GM23338 (cell line): ENCODE results near the gene FAM204A. TPM values are rescaled to one million over a fixed set of nuclear protein-coding genes. Genes with fewer than 3 reads are reported as not detected.

Experiments used
- ATAC-seq: fragments of 200-7000 bp; cut with Tn5 transposase; 3 replicates; pipeline ENCODE4 v1.9.1; 2020
- DNase-seq: peaks from one replicate; pipeline ENCODE4 v3.0.0-alpha.2; 2015; ENCODE audit warnings: low spot score
- H2AFZ ChIP-seq: fragments of 200-600 bp; sonication (generic); 2 replicates; pipeline ENCODE4 v1.8.0; 2016; ENCODE audit warnings: antibody characterized with exemption, mild to moderate bottlenecking, moderate library complexity
- H3F3A ChIP-seq: fragments of 200-600 bp; sonication (generic); replicated peaks from 2 replicates; pipeline ENCODE4 v1.8.0; 2017; ENCODE audit warnings: antibody characterized with exemption, mixed run types, low read depth
- H3K27ac ChIP-seq: fragments of 200-600 bp; sonication (generic); 2 replicates; pipeline ENCODE4 v1.6.1; 2016; ENCODE audit warnings: low read depth
- H3K27me3 ChIP-seq: fragments of 200-600 bp; sonication (generic); 2 replicates; pipeline ENCODE4 v1.8.0; 2016; ENCODE audit warnings: mild to moderate bottlenecking, mixed run types, moderate library complexity; ENCODE audit not compliant: insufficient read depth
- H3K36me3 ChIP-seq: fragments of 200-600 bp; sonication (generic); 2 replicates; pipeline ENCODE4 v1.8.0; 2016; ENCODE audit warnings: mild to moderate bottlenecking; ENCODE audit not compliant: insufficient read depth
- H3K4me1 ChIP-seq: fragments of 200-600 bp; sonication (generic); 2 replicates; pipeline ENCODE4 v1.8.0; 2016; ENCODE audit warnings: mild to moderate bottlenecking, moderate library complexity; ENCODE audit not compliant: insufficient read depth
- H3K4me2 ChIP-seq: fragments of 200-600 bp; sonication (generic); 2 replicates; pipeline ENCODE4 v1.7.1; 2017; ENCODE audit warnings: mixed run types
- H3K4me3 ChIP-seq: fragments of 200-600 bp; sonication (generic); 2 replicates; pipeline ENCODE4 v1.6.1; 2016; ENCODE audit warnings: mixed run types
- H3K79me2 ChIP-seq: fragments of 200-600 bp; sonication (generic); replicated peaks from 2 replicates; pipeline ENCODE4 v1.8.0; 2017; ENCODE audit warnings: mild to moderate bottlenecking; ENCODE audit not compliant: insufficient read depth
- H3K9me2 ChIP-seq: fragments of 200-600 bp; sonication (generic); 2 replicates; pipeline ENCODE4 v1.8.0; 2017; ENCODE audit not compliant: insufficient read depth
- H4K20me1 ChIP-seq: fragments of 200-600 bp; sonication (generic); replicated peaks from 2 replicates; pipeline ENCODE4 v1.8.0; 2017; ENCODE audit warnings: mild to moderate bottlenecking; ENCODE audit not compliant: insufficient read depth
- H3K27ac Mint-ChIP-seq: 2 replicates; pipeline ENCODE4 v1.8.0; 2020; ENCODE audit warnings: inconsistent platforms, mild to moderate bottlenecking, moderate library complexity, mixed read lengths
- H3K27me3 Mint-ChIP-seq: 3 replicates; pipeline ENCODE4 v1.8.0; 2022; ENCODE audit warnings: low read depth, mild to moderate bottlenecking, moderate library complexity, mixed read lengths, inconsistent platforms; ENCODE audit not compliant: insufficient read depth, poor library complexity
- H3K36me3 Mint-ChIP-seq: 3 replicates; pipeline ENCODE4 v1.8.0; 2021; ENCODE audit warnings: low read depth, mild to moderate bottlenecking, inconsistent platforms, moderate library complexity, mixed read lengths
- H3K4me1 Mint-ChIP-seq: 3 replicates; pipeline ENCODE4 v1.8.0; 2020; ENCODE audit warnings: mild to moderate bottlenecking, inconsistent platforms, mixed read lengths
- H3K4me3 Mint-ChIP-seq: 3 replicates; pipeline ENCODE4 v1.8.0; 2021; ENCODE audit warnings: moderate library complexity, mild to moderate bottlenecking, inconsistent platforms, mixed read lengths
- H3K9me3 Mint-ChIP-seq: 3 replicates; pipeline ENCODE4 v1.8.0; 2020; ENCODE audit warnings: moderate library complexity, mild to moderate bottlenecking, inconsistent platforms, mixed read lengths
- CREB1 ChIP-seq: fragments of 250-450 bp; sonication (Bioruptor Pico); IDR thresholded peaks from 2 replicates; pipeline ENCODE4 v1.5.0; 2020; ENCODE audit warnings: low read depth, mild to moderate bottlenecking, moderate library complexity
- EZH2 ChIP-seq: fragments of 200-600 bp; sonication (generic); IDR thresholded peaks from one replicate; pipeline ENCODE4 v1.8.0; 2017; ENCODE audit warnings: antibody characterized with exemption, mild to moderate bottlenecking, low read depth; ENCODE audit not compliant: unreplicated experiment
- EZH2phosphoT487 ChIP-seq: fragments of 200-600 bp; sonication (generic); IDR thresholded peaks from one replicate; pipeline ENCODE4 v1.8.1; 2018; ENCODE audit warnings: antibody characterized with exemption; ENCODE audit not compliant: unreplicated experiment
- JUNB ChIP-seq: IDR thresholded peaks from one replicate; pipeline ENCODE4 v1.6.1; 2016; ENCODE audit warnings: antibody characterized with exemption; ENCODE audit not compliant: unreplicated experiment
- NANOG ChIP-seq: IDR thresholded peaks from 2 replicates; pipeline ENCODE4 v1.6.1; 2016; ENCODE audit warnings: antibody characterized with exemption, borderline replicate concordance
- POLR2AphosphoS5 ChIP-seq: IDR thresholded peaks from 2 replicates; pipeline ENCODE4 v1.6.1; 2016; ENCODE audit warnings: antibody characterized with exemption, low read depth
- STAT1 ChIP-seq: IDR thresholded peaks from one replicate; pipeline ENCODE4 v1.6.1; 2016; ENCODE audit warnings: antibody characterized with exemption; ENCODE audit not compliant: unreplicated experiment
- ZNF114 ChIP-seq: fragments of 250-450 bp; sonication (Bioruptor Pico); IDR thresholded peaks from 2 replicates; pipeline ENCODE4 v1.5.0; 2020; ENCODE audit warnings: mild to moderate bottlenecking, moderate library complexity
- ZNF331 ChIP-seq: fragments of 250-450 bp; sonication (Bioruptor Pico); IDR thresholded peaks from 2 replicates; pipeline ENCODE4 v1.5.0; 2020; ENCODE audit warnings: low read depth, mild to moderate bottlenecking, moderate library complexity
- polyA plus RNA-seq: library from polyadenylated mRNA; unstranded; fragments of >200 nt; fragmentation: Nextera tagmentation; extraction: Ambion mirVana; gene quantifications from 2 replicates; pipeline ENCODE4 v1.2.1, GENCODE V29; 2016
- total RNA-seq: library from RNA; depleted of rRNA; stranded (reverse); fragments of >200 nt; shearing (Covaris generic); gene quantifications from 2 replicates; pipeline ENCODE4 v1.2.3, GENCODE V29; 2014
- TF ChIP-seq, protein P1 (sequence below), 2 experiments: fragments of 200-600 bp in 1 of 2; sonication (generic) in 1 of 2; conservative IDR thresholded peaks; 2 replicates each; pipeline versions ENCODE4 v1.5.1 to v1.6.1; 2016 to 2017; ENCODE audit warnings: antibody characterized with exemption in 2 of 2, low read depth in 2 of 2, mild to moderate bottlenecking in 2 of 2, moderate library complexity in 1 of 2
- TF ChIP-seq, protein P2 (sequence below): fragments of 250-450 bp; sonication (Bioruptor Pico); IDR thresholded peaks from 2 replicates; pipeline ENCODE4 v1.5.0; 2020; ENCODE audit warnings: mild to moderate bottlenecking, moderate library complexity
- TF ChIP-seq, protein P3 (sequence below): IDR thresholded peaks from 2 replicates; pipeline ENCODE4 v1.6.1; 2016; ENCODE audit warnings: antibody characterized with exemption
- TF ChIP-seq, protein P4 (sequence below): IDR thresholded peaks from one replicate; pipeline ENCODE4 v1.6.1; 2018; ENCODE audit warnings: antibody characterized with exemption; ENCODE audit not compliant: unreplicated experiment

The FAM204A gene
- total and polyA plus RNA-seq, 2 experiments from 2014 or later, result 31.6 to 72.0 TPM

DNA sequence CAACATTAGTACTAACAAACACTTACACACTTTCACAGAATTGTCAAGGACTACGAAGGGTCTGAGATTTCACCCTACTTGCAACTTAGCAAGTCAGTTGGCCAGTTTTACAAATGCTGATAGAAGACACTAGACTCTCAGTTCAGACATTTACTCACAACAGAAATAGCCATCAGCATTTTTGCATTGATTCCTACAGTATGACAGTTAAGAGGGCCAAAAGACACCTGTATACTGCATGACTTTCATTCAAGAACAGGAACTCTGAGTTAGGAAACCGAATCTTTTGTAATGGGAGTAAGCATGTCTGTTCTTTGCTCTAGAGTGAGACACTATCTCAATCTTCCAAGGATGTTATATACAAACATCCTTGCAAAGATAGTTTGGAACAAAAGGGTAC is 40.9 kb downstream of the FAM204A start (continued):
- TF ChIP-seq EZH2phosphoT487 (no peak), EZH2 (no peak), ZNF114 (no peak)

DNA sequence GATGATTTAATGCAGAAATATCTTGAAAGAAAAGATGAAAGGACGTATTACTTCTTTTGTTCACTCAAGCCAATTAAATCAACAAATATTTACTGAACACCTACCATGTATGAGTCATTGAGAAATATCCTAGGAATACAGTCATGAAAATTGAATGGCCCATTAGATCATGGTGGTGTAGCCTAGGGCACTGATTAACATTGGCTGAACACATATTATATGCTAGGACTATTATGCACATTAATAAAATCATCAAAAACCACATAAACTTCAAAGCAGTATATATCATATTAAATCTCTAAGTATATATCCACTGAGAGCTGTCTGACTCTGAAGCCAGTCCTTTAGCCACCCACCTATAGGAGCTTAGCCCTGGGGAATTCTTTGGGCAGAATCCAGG is 41.8 kb downstream of the FAM204A start:
- Histone ChIP-seq H3K79me2 (no peaks in the 10 kb centered on the region), H3K36me3 (no peaks in the 10 kb centered on the region), H3K4me1 (no peaks in the 10 kb centered on the region; the same call in 1 of the 2 replicates), H3F3A (no peaks in the 10 kb centered on the region), H3K4me3 (no peak overlapping the region), H3K27ac (no peak overlapping the region), H3K4me2 (no peak overlapping the region), H4K20me1 (no peaks in the 10 kb centered on the region), H3K27me3 (no peaks in the 10 kb centered on the region), H3K9me2 (no peaks in the 10 kb centered on the region; the same call in 1 of the 2 replicates), H2AFZ (no peak overlapping the region)
- TF ChIP-seq, protein P1, sequence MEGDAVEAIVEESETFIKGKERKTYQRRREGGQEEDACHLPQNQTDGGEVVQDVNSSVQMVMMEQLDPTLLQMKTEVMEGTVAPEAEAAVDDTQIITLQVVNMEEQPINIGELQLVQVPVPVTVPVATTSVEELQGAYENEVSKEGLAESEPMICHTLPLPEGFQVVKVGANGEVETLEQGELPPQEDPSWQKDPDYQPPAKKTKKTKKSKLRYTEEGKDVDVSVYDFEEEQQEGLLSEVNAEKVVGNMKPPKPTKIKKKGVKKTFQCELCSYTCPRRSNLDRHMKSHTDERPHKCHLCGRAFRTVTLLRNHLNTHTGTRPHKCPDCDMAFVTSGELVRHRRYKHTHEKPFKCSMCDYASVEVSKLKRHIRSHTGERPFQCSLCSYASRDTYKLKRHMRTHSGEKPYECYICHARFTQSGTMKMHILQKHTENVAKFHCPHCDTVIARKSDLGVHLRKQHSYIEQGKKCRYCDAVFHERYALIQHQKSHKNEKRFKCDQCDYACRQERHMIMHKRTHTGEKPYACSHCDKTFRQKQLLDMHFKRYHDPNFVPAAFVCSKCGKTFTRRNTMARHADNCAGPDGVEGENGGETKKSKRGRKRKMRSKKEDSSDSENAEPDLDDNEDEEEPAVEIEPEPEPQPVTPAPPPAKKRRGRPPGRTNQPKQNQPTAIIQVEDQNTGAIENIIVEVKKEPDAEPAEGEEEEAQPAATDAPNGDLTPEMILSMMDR (conservative IDR thresholded peaks at IDR 0.05; ENCODE audit: low read depth in 2 of 2), result no peak
- TF ChIP-seq ZNF331 (CRISPR knock-in tag) (no peak), CREB1 (CRISPR knock-in tag) (no peak), POLR2AphosphoS5 (no peak), EZH2phosphoT487 (no peak), NANOG (no peak), EZH2 (no peak), JUNB (no peak), STAT1 (no peak)
- TF ChIP-seq, protein P2, sequence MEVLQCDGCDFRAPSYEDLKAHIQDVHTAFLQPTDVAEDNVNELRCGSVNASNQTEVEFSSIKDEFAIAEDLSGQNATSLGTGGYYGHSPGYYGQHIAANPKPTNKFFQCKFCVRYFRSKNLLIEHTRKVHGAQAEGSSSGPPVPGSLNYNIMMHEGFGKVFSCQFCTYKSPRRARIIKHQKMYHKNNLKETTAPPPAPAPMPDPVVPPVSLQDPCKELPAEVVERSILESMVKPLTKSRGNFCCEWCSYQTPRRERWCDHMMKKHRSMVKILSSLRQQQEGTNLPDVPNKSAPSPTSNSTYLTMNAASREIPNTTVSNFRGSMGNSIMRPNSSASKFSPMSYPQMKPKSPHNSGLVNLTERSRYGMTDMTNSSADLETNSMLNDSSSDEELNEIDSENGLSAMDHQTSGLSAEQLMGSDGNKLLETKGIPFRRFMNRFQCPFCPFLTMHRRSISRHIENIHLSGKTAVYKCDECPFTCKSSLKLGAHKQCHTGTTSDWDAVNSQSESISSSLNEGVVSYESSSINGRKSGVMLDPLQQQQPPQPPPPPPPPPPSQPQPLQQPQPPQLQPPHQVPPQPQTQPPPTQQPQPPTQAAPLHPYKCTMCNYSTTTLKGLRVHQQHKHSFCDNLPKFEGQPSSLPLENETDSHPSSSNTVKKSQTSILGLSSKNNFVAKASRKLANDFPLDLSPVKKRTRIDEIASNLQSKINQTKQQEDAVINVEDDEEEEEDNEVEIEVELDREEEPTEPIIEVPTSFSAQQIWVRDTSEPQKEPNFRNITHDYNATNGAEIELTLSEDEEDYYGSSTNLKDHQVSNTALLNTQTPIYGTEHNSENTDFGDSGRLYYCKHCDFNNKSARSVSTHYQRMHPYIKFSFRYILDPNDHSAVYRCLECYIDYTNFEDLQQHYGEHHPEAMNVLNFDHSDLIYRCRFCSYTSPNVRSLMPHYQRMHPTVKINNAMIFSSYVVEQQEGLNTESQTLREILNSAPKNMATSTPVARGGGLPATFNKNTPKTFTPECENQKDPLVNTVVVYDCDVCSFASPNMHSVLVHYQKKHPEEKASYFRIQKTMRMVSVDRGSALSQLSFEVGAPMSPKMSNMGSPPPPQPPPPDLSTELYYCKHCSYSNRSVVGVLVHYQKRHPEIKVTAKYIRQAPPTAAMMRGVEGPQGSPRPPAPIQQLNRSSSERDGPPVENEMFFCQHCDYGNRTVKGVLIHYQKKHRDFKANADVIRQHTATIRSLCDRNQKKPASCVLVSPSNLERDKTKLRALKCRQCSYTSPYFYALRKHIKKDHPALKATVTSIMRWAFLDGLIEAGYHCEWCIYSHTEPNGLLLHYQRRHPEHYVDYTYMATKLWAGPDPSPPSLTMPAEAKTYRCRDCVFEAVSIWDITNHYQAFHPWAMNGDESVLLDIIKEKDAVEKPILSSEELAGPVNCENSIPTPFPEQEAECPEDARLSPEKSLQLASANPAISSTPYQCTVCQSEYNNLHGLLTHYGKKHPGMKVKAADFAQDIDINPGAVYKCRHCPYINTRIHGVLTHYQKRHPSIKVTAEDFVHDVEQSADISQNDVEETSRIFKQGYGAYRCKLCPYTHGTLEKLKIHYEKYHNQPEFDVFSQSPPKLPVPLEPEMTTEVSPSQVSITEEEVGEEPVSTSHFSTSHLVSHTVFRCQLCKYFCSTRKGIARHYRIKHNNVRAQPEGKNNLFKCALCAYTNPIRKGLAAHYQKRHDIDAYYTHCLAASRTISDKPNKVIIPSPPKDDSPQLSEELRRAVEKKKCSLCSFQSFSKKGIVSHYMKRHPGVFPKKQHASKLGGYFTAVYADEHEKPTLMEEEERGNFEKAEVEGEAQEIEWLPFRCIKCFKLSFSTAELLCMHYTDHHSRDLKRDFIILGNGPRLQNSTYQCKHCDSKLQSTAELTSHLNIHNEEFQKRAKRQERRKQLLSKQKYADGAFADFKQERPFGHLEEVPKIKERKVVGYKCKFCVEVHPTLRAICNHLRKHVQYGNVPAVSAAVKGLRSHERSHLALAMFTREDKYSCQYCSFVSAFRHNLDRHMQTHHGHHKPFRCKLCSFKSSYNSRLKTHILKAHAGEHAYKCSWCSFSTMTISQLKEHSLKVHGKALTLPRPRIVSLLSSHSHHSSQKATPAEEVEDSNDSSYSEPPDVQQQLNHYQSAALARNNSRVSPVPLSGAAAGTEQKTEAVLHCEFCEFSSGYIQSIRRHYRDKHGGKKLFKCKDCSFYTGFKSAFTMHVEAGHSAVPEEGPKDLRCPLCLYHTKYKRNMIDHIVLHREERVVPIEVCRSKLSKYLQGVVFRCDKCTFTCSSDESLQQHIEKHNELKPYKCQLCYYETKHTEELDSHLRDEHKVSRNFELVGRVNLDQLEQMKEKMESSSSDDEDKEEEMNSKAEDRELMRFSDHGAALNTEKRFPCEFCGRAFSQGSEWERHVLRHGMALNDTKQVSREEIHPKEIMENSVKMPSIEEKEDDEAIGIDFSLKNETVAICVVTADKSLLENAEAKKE (CRISPR knock-in tag), result no peak
- TF ChIP-seq, protein P3, sequence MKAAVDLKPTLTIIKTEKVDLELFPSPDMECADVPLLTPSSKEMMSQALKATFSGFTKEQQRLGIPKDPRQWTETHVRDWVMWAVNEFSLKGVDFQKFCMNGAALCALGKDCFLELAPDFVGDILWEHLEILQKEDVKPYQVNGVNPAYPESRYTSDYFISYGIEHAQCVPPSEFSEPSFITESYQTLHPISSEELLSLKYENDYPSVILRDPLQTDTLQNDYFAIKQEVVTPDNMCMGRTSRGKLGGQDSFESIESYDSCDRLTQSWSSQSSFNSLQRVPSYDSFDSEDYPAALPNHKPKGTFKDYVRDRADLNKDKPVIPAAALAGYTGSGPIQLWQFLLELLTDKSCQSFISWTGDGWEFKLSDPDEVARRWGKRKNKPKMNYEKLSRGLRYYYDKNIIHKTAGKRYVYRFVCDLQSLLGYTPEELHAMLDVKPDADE, result no peak
- TF ChIP-seq, protein P4, sequence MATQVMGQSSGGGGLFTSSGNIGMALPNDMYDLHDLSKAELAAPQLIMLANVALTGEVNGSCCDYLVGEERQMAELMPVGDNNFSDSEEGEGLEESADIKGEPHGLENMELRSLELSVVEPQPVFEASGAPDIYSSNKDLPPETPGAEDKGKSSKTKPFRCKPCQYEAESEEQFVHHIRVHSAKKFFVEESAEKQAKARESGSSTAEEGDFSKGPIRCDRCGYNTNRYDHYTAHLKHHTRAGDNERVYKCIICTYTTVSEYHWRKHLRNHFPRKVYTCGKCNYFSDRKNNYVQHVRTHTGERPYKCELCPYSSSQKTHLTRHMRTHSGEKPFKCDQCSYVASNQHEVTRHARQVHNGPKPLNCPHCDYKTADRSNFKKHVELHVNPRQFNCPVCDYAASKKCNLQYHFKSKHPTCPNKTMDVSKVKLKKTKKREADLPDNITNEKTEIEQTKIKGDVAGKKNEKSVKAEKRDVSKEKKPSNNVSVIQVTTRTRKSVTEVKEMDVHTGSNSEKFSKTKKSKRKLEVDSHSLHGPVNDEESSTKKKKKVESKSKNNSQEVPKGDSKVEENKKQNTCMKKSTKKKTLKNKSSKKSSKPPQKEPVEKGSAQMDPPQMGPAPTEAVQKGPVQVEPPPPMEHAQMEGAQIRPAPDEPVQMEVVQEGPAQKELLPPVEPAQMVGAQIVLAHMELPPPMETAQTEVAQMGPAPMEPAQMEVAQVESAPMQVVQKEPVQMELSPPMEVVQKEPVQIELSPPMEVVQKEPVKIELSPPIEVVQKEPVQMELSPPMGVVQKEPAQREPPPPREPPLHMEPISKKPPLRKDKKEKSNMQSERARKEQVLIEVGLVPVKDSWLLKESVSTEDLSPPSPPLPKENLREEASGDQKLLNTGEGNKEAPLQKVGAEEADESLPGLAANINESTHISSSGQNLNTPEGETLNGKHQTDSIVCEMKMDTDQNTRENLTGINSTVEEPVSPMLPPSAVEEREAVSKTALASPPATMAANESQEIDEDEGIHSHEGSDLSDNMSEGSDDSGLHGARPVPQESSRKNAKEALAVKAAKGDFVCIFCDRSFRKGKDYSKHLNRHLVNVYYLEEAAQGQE, result no peak
- Mint-ChIP-seq H3K27me3 (peaks cover 3% of the 10 kb centered on the region), H3K9me3 (no peaks in the 10 kb centered on the region), H3K36me3 (no peaks in the 10 kb centered on the region), H3K4me1 (no peaks in the 10 kb centered on the region; the same call in 1 of the 3 replicates), H3K4me3 (no peak overlapping the region), H3K27ac (no peak overlapping the region)
- no peak for ATAC-seq
- DNase-seq, result no peak
